IMR-90 (cell line): ENCODE results near the gene FARP1. TPM values are rescaled to one million over a fixed set of nuclear protein-coding genes. Genes with fewer than 3 reads are reported as not detected.

Source experiments
- microRNA-seq, 2 experiments: library from miRNA; stranded (forward) in 1 of 2; unstranded in 1 of 2; fragments of 10-50 nt in 1 of 2; fragments of <30 nt in 1 of 2; gene quantifications in 1 of 2; microRNA quantifications in 1 of 2; one replicate each; pipeline versions ENCODE3 to v1.1.0; 2013 to 2020; ENCODE audit not compliant: insufficient read depth in 1 of 2, insufficient read length in 1 of 2, unreplicated experiment in 1 of 2
- polyA plus RNA-seq, 3 experiments: library from polyadenylated mRNA; depleted of rRNA; stranded (reverse); fragments of >200 nt; gene quantifications; 2 replicates each; pipeline ENCODE4 v1.2.3, GENCODE V29; 2012; ENCODE audit warnings: low replicate concordance in 1 of 3
- small RNA-seq, 5 experiments: library from RNA; depleted of rRNA; stranded (forward); fragments of <200 nt; gene quantifications; one replicate each; pipeline ENCODE3, GENCODE V24; 2012
- total RNA-seq: library from RNA; depleted of rRNA; stranded (reverse); fragments of >200 nt; gene quantifications from 2 replicates; pipeline ENCODE4 v1.2.3, GENCODE V29; 2012; rRNA removed

The FARP1 gene
- total and polyA plus RNA-seq, 2 of the 4 experiments (the other 2 are of a cell fraction), result 39.6 to 57.0 TPM

Small RNAs within 50 kb of the gene (microRNA-seq; reads per million reads assigned to microRNA genes)
- 1.8 to 21.7 reads per million in 2 experiments for gene MIR3170

Small RNAs within 50 kb of the gene (small RNA-seq; reads per million reads assigned to genes)
- 0 to 9.8 (median 1.1) reads per million in 5 experiments for gene MIR3170

Other genes starting within 250 kb of the FARP1 start
- gene IPO5, start 189.4 kb upstream of the FARP1 start, total RNA-seq, result 218 and 270 TPM in 2 replicates
- 80.8 and 89.2 TPM in 2 replicates for gene IPO5, start 189.4 kb upstream of the FARP1 start, polyA plus RNA-seq (2012; rRNA removed)
- not detected in 2 replicates for gene RNF113B, start 34.2 kb downstream of the FARP1 start, total RNA-seq
- gene RNF113B, start 34.2 kb downstream of the FARP1 start, polyA plus RNA-seq (2012; rRNA removed), result not detected in 2 replicates